ENCODE results near the gene EMC9. TPM values are rescaled to one million over a fixed set of nuclear protein-coding genes. Genes with fewer than 3 reads are reported as not detected.
A peak's percentile ranks its signal among the peaks of the same experiment; 100 is the strongest.

The EMC9 gene
- total RNA-seq, 1 experiment from 2014 or later, result 11.3 TPM

GRCh38 chr14:24149302-24149969, 8.0 kb upstream of the EMC9 start:
- no peak for DNase-seq (ENCODE audit: low spot score)

- DNase-seq (ENCODE audit: low spot score), result no peak
Observed at GRCh38 chr14:24147761-24148428, 6.5 kb upstream of the EMC9 start.

- DNase-seq (ENCODE audit: low spot score), result peak; percentile 96
Observed at GRCh38 chr14:24146978-24147760, 5.8 kb upstream of the EMC9 start, which contains the start of gene RNF31. TSS of gene RNF31 (plus strand) at chr14:24147498. CDS start at chr14:24147699, 201 bp downstream.

DNA sequence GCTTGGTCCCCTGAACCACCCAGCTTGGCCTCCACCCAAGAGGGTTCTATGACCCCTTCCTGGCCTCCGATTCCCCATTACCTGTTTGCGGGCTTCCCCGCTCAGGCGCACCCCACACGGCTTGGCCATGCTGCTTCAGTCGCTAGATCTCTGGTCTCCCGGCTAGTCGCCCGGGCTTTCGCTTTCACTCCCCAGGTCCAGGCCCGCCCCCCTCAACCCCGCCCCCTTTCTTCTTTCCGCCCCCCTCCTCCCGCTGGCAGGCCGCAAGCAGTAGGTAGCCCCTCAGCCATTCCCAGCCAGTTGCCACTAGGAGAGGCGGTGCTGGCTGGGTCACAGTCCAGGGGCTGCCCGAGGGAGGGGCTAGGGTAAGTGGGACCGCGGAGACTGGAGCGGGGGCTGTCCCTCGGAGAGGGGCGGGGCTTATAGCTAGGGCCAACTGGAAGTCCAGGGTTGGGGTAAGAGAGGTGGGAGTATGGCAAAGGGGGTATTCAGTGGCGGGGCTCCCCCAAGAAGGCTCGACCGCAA, 5.1 kb upstream of the EMC9 start, which contains the start of gene PSME2:
TSS of gene PSME2 (minus strand) at position 158 of the 525 bp plus-strand sequence. CDS start at position 129, 29 bp downstream.
- DNase-seq (ENCODE audit: low spot score), result peak; percentile 90

DNA sequence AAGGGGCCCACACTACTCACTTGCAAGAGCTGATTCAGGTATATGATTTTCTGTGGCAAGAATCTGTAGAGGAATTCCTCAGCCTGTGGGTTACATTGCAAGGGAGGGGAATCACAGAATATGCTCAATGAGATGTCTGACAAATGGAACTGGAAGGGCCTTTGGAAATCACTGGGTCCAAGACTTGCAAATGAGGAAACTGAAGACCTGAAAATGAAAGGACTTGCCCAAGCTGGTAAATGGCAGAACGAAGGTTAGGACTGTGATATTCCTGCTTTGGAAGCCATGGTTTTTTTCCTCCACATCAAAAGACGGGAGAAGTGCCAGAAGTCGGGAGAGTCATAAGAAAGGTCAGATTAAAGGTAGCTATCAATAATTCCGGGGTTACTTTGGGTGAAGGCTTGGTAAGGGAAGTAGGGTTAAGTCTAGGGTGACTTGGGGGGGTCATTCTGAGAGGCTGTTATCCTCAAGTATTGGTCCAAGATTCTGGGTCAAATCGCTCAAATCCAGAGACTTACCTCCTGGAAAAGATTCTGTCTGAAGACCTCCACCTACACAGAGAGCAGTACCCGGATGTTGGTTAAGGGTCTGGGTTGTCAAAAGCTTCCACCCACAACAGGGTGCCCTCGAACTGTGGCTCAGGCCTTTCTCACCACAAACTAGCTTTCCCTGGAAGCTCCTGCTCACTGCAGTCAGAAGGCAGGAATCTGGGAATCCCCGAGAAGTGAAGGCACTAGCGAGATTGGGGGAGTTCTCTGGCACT, 4.5 kb upstream of the EMC9 start:
- DNase-seq (ENCODE audit: low spot score), result no peak

DNA sequence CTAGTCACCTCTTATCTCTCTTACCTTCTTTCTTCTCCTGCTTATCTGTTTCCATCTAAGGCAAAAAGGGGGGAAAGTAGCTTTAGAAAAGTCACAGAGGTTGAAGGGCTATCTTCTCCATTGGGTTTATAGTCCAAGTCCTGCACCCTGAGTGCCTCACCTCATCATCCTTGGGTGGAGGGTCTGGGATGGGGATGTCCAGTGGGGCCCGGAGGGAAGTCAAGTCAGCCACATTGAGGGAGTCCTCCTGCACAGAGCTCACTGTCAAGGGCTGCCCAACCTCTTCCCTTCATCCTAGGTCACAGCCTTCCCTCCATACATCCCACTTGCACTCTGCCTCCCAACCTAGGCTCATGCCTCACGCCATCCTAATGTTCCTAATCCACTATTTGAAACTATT, 3.8 kb upstream of the EMC9 start:
- no peak for DNase-seq (ENCODE audit: low spot score)

DNA sequence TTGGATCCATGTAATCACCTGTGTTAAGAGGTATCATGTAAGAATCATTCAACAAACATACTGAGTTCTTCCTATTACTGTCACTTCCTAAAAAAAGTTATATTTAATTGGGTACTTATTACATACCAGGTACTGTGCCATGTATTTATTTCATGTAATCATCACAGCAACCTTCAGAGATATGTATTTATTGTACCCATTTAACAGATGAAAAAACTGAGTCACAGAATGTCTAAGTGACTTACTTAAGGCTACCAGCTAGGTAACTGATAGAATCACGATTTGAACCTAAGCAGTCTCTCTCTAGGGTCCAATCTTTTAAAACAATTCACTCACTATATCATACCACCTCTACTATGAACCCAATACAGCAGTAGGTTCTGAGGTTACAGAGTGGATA, 3.1 kb upstream of the EMC9 start:
- no peak for DNase-seq (ENCODE audit: low spot score)

DNA sequence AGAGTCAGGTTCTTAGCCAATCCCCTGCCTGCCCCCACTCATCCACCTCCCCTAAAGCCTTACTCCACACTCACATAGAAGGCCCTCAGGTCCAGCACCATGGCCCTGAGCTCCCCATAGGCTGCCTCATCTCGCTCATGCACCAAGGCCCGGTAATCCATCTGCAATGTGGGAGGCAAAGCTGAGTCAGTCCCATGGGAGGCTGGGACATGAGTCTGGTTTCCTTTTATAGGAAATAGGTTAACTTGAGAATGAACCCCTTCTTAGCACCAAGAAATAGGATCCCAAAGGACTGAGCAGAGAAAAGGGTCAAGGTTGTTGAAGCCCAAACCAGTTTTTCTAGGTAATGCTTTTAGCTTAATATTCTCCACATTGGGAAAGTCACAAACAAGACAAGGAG, 2.1 kb upstream of the EMC9 start:
- no peak for DNase-seq (ENCODE audit: low spot score)

GRCh38 chr14:24139272-24139934, 2.0 kb downstream of the EMC9 start:
- DNase-seq (ENCODE audit: low spot score), result no peak

- no peak for DNase-seq (ENCODE audit: low spot score)
Observed at GRCh38 chr14:24138396-24139271, 2.8 kb downstream of the EMC9 start.

- no peak for DNase-seq (ENCODE audit: low spot score)
Observed at GRCh38 chr14:24137529-24138395, 3.6 kb downstream of the EMC9 start.

DNA sequence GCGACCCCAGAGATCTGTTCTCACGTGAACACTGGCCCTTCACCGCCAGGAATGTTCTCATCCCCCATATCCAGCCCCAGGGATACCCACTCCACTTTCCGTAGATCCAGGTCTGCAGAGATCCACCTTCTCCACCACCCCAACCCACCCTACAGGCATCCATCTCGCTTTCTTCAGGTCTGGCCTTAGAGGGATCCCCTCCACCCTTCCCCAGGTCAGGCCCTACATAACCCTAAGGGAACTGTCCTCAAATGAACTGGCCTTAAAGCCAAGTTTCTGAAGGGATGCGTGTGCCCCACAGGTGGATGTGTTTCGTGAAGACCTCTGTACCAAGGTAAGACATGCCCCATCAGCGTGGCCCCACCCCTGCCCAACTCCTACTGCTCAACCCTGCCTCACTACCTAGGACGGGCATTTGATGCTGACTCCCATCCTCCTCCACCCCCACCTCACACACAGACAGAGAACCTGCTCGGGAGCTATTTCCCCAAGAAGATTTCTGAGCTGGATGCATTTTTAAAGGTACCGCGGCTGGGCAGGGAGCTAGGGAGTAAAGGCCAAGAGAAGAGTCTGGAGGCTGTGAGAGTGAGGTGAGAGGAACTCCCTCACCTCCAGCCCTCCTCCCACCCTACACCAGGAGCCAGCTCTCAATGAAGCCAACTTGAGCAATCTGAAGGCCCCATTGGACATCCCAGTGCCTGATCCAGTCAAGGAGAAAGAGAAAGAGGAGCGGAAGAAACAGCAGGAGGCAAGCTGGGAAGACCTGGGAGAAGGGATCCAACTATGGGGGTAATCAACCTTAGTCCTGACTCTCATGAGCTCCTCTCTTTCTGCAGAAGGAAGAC, 4.5 kb downstream of the EMC9 start:
- no peak for DNase-seq (ENCODE audit: low spot score)

DNA sequence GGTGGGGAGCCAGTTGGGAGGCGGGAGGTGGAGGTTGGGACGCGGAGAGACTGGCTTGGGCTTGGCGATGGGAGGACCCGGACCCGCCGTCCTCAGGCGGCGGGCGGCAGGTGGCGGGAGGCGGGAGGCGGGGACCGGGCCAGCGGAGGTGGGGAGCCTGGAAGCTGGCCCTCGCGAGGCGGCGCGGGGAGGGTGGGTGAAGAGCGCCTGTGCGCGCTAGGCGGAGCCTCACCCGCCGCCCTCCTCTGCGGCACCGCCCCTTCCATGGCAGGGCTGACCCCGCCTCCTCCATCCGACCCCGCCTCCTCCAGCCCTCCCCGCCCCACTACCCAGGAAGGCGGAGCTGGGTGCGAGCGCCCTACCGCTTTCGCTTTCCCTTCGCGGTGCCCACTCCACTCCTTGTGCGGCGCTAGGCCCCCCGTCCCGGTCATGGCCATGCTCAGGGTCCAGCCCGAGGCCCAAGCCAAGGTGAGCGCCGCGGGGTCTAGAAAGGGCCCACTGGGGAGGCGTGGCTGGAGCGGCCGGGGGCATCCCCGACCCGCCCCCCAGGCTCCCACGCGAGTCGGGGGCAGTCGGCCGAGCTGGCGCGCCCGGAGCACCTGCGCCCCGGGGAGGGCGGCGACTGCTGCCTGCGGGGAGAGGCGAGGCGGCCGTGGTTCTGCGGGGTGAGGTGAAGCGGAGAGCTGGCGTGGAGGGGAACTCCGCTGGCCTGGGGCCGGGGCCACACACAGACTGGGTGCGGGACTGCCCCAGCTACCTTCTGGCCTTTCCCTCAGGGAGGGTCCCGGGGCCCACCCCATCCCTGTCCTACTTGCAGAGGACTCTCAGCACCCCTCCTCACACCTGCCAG, 5.3 kb downstream of the EMC9 start, which contains the start of gene PSME1:
TSS of gene PSME1 (plus strand) at position 361 of the 850 bp plus-strand sequence. CDS start at position 430, 69 bp downstream.
- DNase-seq (ENCODE audit: low spot score), result peak; percentile 64

- DNase-seq (ENCODE audit: low spot score), result no peak
Observed at GRCh38 chr14:24135584-24135833, 5.9 kb downstream of the EMC9 start.

GRCh38 chr14:24133735-24134134, 7.7 kb downstream of the EMC9 start:
- DNase-seq (ENCODE audit: low spot score), result no peak

GRCh38 chr14:24132976-24133375, 8.4 kb downstream of the EMC9 start:
- DNase-seq (ENCODE audit: low spot score), result no peak

GRCh38 chr14:24132061-24132685, 9.2 kb downstream of the EMC9 start:
- no peak for DNase-seq (ENCODE audit: low spot score)

Data from A172 (cell line).